Stimulated activated CD8-positive, alpha-beta memory T cell treated with anti-CD3 and anti-CD28 coated beads, Interleukin-2, amount 100 ng/mL, for 1 hour (primary cell): ENCODE results near the gene CDCA8.
A peak's percentile ranks its signal among the peaks of the same experiment; 100 is the strongest.

Experiments
- DNase-seq, 2 donors: peaks; one replicate each; pipeline ENCODE4 v3.0.0-alpha.2; 2020; ENCODE audit warnings: low read depth in 2 of 2

Gene CDCA8

GRCh38 chr1:37692078-37692833, at the start of gene CDCA8:
Gene CDCA8, plus strand, starts transcription at chr1:37692516. Its CDS starts 175 bp downstream, at chr1:37692691.
- peak; percentile 97 to 98 for DNase-seq

GRCh38 chr1:37647281-37647680, 45.0 kb upstream of the CDCA8 start:
- DNase-seq, result no peak

- DNase-seq, result no peak
Observed at GRCh38 chr1:37650173-37650572, 42.1 kb upstream of the CDCA8 start.

- no peak for DNase-seq
Observed at GRCh38 chr1:37650721-37651120, 41.6 kb upstream of the CDCA8 start.

GRCh38 chr1:37651803-37652202, 40.5 kb upstream of the CDCA8 start:
- DNase-seq, result no peak

GRCh38 chr1:37652976-37653375, 39.3 kb upstream of the CDCA8 start:
- DNase-seq, result no peak

- DNase-seq, result no peak
Observed at GRCh38 chr1:37653906-37654305, 38.4 kb upstream of the CDCA8 start.

GRCh38 chr1:37655274-37655673, 37.0 kb upstream of the CDCA8 start:
- no peak for DNase-seq

- DNase-seq, result no peak
Observed at GRCh38 chr1:37656026-37656425, 36.3 kb upstream of the CDCA8 start.

GRCh38 chr1:37656881-37657280, 35.4 kb upstream of the CDCA8 start:
- DNase-seq, result no peak

- DNase-seq, result no peak
Observed at GRCh38 chr1:37657620-37658412, 34.5 kb upstream of the CDCA8 start.

GRCh38 chr1:37658486-37658885, 33.8 kb upstream of the CDCA8 start:
- no peak for DNase-seq

- DNase-seq, result no peak
Observed at GRCh38 chr1:37660664-37661063, 31.7 kb upstream of the CDCA8 start.

GRCh38 chr1:37661401-37661800, 30.9 kb upstream of the CDCA8 start:
- no peak for DNase-seq

- no peak for DNase-seq
Observed at GRCh38 chr1:37662031-37662755, 30.1 kb upstream of the CDCA8 start.

- DNase-seq, result no peak
Observed at GRCh38 chr1:37663426-37664000, 28.8 kb upstream of the CDCA8 start.

- DNase-seq, result no peak
Observed at GRCh38 chr1:37666241-37666867, 26.0 kb upstream of the CDCA8 start.

GRCh38 chr1:37667023-37667671, 25.2 kb upstream of the CDCA8 start:
- no peak for DNase-seq

- no peak for DNase-seq
Observed at GRCh38 chr1:37670133-37670532, 22.2 kb upstream of the CDCA8 start.

- DNase-seq, result no peak
Observed at GRCh38 chr1:37671261-37671660, 21.1 kb upstream of the CDCA8 start.
